GM18502 (cell line): ENCODE results near the gene HCST.

Source experiments
- ATAC-seq: cut with Tn5 transposase; IDR thresholded peaks from one replicate; pipeline ENCODE4 v1.9.1; 2021; ENCODE audit warnings: mild to moderate bottlenecking; ENCODE audit not compliant: unreplicated experiment, poor library complexity

HCST gene

GRCh38 chr19:35935911-35936737, 33.8 kb downstream of the HCST start, which contains the start of gene LRFN3:
Gene LRFN3, plus strand, starts transcription at chr19:35936374. Its CDS starts 3,052 bp downstream, at chr19:35939426.
- ATAC-seq: no peak

GRCh38 chr19:35936738-35937268, 34.5 kb downstream of the HCST start:
- no peak for ATAC-seq

- ATAC-seq: no peak
Measured at GRCh38 chr19:35937345-35938281, 35.3 kb downstream of the HCST start.

- ATAC-seq: no peak
Measured at GRCh38 chr19:35938282-35939224, 36.2 kb downstream of the HCST start.

GRCh38 chr19:35939307-35940077, 37.2 kb downstream of the HCST start:
- no peak for ATAC-seq

- no peak for ATAC-seq
Measured at GRCh38 chr19:35940078-35940775, 37.9 kb downstream of the HCST start.

GRCh38 chr19:35940839-35941238, 38.5 kb downstream of the HCST start:
- no peak for ATAC-seq

GRCh38 chr19:35942235-35942634, 39.9 kb downstream of the HCST start:
- no peak for ATAC-seq

GRCh38 chr19:35943321-35944301, 41.3 kb downstream of the HCST start:
- no peak for ATAC-seq

GRCh38 chr19:35944556-35944955, 42.2 kb downstream of the HCST start:
- no peak for ATAC-seq

- ATAC-seq: no peak
Measured at GRCh38 chr19:35945121-35945790, 42.9 kb downstream of the HCST start.

- no peak for ATAC-seq
Measured at GRCh38 chr19:35946203-35946602, 43.9 kb downstream of the HCST start.

GRCh38 chr19:35949131-35949530, 46.8 kb downstream of the HCST start:
- ATAC-seq: no peak
